Measurements from ENCODE around the gene GEMIN2.
"Not testable (repeated sequence)": the region's sequence is repeated elsewhere in the genome, so short reads cannot be mapped to it uniquely, and the experiment has no call there.

The GEMIN2 gene

DNA sequence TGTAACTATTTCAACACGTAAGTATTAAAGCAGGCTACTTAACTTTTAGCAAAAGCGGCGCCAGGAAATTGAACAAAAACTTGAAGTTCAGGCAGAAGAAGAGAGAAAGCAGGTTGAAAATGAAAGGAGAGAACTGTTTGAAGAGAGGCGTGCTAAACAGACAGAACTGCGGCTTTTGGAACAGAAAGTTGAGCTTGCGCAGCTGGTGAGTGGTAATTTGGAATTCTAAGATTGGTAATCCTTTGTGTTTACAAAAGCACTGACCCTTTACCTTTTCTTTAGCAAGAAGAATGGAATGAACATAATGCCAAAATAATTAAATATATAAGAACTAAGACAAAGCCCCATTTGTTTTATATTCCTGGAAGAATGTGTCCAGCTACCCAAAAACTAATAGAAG is 64.9 kb downstream of the GEMIN2 start:
- no peak for DNase-seq

DNA sequence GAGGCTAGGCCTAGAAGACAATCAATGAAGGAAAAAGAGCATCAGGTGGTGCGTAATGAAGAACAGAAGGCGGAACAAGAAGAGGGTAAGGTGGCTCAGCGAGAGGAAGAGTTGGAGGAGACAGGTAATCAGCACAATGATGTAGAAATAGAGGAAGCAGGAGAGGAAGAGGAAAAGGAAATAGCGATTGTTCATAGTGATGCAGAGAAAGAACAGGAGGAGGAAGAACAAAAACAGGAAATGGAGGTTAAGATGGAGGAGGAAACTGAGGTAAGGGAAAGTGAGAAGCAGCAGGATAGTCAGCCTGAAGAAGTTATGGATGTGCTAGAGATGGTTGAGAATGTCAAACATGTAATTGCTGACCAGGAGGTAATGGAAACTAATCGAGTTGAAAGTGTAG is 66.4 kb downstream of the GEMIN2 start:
- DNase-seq: no peak

DNA sequence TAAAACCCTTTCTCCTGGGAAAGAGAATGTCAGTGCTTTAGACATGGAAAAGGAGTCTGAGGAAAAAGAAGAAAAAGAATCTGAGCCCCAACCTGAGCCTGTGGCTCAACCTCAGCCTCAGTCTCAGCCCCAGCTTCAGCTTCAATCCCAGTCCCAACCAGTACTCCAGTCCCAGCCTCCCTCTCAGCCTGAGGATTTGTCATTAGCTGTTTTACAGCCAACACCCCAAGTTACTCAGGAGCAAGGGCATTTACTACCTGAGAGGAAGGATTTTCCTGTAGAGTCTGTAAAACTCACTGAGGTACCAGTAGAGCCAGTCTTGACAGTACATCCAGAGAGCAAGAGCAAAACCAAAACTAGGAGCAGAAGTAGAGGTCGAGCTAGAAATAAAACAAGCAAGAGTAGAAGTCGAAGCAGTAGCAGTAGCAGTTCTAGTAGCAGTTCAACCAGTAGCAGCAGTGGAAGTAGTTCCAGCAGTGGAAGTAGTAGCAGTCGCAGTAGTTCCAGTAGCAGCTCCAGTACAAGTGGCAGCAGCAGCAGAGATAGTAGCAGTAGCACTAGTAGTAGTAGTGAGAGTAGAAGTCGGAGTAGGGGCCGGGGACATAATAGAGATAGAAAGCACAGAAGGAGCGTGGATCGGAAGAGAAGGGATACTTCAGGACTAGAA is 67.0 kb downstream of the GEMIN2 start:
- no peak for DNase-seq

DNA sequence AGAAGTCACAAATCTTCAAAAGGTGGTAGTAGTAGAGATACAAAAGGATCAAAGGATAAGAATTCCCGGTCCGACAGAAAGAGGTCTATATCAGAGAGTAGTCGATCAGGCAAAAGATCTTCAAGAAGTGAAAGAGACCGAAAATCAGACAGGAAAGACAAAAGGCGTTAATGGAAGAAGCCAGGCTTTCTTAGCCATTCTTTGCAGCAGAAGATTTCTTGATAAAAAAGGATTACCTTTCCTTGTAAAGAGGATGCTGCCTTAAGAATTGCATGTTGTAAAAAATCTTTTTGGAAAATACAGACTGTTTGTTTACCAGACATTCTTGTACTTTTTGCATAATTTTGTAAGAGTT is 67.5 kb downstream of the GEMIN2 start:
- no peak for DNase-seq

DNA sequence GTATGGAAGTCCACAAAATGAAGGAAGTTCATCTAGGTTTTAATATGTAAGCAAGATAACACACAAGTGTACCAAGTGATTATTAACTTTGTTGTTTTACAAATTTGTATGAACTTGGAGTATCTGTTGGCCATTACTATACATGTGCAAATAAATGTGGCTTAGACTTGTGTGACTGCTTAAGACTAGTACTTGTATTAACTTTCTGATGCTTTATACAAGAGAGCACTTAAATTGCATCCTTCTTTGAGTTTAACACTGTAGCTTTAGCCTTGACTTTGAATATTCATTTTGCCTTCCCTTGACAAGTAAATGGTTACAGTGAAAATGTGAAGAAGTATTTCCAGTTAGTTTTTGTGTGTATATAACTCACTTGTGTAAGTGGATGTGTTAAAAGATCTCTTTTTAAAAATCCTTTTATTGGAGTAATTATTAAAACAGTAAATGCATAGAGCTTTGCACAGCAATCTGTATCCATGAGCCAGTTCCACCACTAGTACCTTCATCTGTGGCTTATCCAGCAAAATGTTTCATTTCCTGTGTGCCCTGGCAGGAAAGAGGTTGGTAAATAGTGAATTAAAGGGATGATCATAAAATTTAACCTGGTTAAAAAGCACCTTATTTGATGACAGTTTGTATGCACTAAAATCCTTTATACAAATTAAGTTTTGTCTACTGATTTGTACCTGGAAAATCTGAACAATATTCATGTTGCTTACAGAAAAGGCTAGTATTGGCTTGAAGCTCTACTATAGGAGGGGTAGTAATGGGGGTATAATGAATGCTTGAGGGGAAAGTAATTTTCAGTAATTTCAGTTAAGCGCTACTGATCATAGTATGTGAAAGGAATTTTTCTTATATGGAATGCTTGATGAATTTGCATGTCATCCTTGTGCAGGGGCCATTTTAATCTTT is 68.9 kb downstream of the GEMIN2 start:
- DNase-seq: no peak

DNA sequence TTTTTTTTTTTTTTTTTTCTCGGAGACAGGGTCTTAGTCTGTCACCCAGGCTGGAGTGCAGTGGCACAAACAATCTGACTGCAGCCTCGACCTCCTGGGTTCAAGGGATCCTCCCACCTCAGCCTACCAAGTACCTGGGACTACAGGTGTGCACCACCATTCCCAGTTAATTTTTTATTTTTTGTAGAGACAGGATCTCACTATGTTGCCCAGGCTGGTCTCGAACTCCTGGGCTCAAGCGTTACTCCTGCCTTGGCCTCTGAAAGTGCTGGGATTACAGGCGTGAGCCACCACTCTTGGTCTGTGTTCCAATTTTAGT is 69.5 kb downstream of the GEMIN2 start:
- not testable (repeated sequence) for DNase-seq

DNA sequence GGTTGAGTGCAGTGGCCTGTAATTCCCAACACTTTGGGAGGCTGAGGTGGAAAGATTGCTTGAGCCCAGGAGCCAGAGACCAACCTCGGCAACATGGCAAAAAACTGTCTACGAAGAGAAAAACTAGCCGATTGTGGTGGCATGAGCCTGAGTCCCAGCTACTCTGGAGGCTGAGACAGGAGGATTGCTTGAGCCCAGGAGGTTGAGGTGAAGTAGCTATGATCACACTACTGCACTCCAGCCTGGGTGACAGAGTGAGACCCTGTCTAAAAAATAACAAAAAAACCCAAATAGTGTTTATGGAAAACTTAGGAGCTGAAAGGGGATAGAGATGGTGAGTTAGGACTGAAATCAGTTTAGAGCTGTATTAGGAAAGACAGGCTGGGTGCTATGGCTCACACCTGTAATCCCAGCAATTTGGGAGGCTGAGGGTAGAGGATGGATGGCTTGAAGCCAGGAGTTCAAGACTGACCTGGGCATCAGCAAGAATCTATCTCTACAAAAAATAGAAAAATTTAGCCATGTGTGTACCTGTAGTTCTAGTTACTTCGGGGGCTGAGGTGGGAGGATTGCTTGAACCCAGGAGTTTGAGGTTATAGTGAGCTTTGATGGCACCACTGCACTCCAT is 70.6 kb downstream of the GEMIN2 start:
- DNase-seq: no peak

DNA sequence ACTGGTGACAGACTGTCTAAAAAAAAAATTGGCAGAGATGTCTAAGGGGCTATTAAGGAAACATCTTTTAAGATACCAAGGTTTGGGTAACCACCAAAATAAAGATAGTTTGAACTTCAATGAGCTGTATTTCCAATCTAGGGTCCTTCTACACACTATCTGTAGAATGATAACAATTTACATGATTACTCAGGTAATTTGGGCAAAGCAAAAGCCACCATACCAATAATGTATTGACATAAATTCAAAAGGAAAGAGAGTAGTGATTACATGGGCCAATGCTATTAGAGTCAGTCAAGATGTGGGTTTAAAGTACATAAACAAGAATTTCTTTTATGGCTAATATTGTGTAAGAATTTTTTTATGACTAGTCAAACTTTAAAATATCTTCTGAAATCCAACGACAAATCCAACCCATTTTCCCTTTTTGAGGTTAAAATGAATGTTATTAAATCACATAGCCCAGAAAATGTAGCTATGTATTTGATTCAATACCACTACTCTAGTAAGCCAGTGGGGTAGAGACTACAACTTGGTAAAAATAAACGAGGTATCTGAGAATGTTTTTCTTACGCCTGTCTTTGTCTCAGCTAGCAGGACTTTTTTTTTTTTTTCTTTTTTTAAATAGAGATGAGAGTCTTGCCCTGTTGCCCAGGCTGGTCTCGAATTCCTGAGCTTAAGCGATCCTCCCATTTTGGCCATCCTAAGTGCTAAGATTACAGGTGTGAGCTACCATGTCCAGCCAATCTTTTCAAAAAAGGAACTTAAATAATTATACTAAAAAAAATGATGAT is 71.3 kb downstream of the GEMIN2 start:
- no peak for DNase-seq
